Stomach (tissue), 4 donors: ENCODE results near the gene DMWD.

ENCODE experiments used
- EP300 ChIP-seq: sonication (generic); formaldehyde crosslinking; IDR thresholded peaks from one replicate; pipeline ENCODE4 v1.6.1; 2017; ENCODE audit warnings: antibody characterized with exemption
- POLR2AphosphoS5 ChIP-seq, 3 donors: sonication (generic); formaldehyde crosslinking; IDR thresholded peaks; one replicate each; pipeline ENCODE4 v1.6.1; 2016; ENCODE audit warnings: antibody characterized with exemption in 3 of 3

- no peak for TF ChIP-seq EP300
- no peak for TF ChIP-seq POLR2AphosphoS5 (IDR thresholded peaks at IDR 0.05)
These were observed 49.7 kb downstream of the DMWD start for GRCh38 chr19:45742969-45743368.
